ENCODE measurements around the gene DAB1. TPM values are rescaled to one million over a fixed set of nuclear protein-coding genes. Genes with fewer than 3 reads are reported as not detected.

Gene DAB1
- total RNA-seq, 3 donors from 2014 or later, result 0.61 to 2.0 (median 0.92) TPM

GRCh38 chr1:57321776-57322175, 102.1 kb downstream of the DAB1 start:
- H3K4me3 ChIP-seq, result no peak overlapping the region
- no peak for TF ChIP-seq CTCF (IDR thresholded peaks at IDR 0.05)
- no peaks in the 10 kb centered on the region for H3K36me3 ChIP-seq (ENCODE audit: low read depth)
- intact Hi-C loops (cut with DNase I, micrococcal nuclease), result no loop called here
- H3K4me1 ChIP-seq (ENCODE audit: low read depth), result no peaks in the 10 kb centered on the region
- DNase-seq, result no peak
- H3K9me3 ChIP-seq, result no peaks in the 10 kb centered on the region
- ATAC-seq, result no peak

GRCh38 chr1:57319791-57320190, 104.1 kb downstream of the DAB1 start:
- DNase-seq, result no peak
- no peak for TF ChIP-seq CTCF (IDR thresholded peaks at IDR 0.05)
- Histone ChIP-seq H3K4me1 (ENCODE audit: low read depth) (no peaks in the 10 kb centered on the region), H3K36me3 (ENCODE audit: low read depth) (no peaks in the 10 kb centered on the region), H3K4me3 (no peak overlapping the region), H3K9me3 (no peaks in the 10 kb centered on the region)
- no peak for ATAC-seq
- intact Hi-C loops (cut with DNase I, micrococcal nuclease), result no loop called here

GRCh38 chr1:57319165-57319564, 104.7 kb downstream of the DAB1 start:
- TF ChIP-seq CTCF (IDR thresholded peaks at IDR 0.05), result no peak
- DNase-seq (no peak), ATAC-seq (no peak)
- intact Hi-C loops (cut with DNase I, micrococcal nuclease), result no loop called here
- no peak overlapping the region for H3K4me3 ChIP-seq
- H3K4me1 ChIP-seq (ENCODE audit: low read depth), result no peaks in the 10 kb centered on the region
- H3K9me3 ChIP-seq, result no peaks in the 10 kb centered on the region
- no peaks in the 10 kb centered on the region for H3K36me3 ChIP-seq (ENCODE audit: low read depth)

GRCh38 chr1:57316861-57317260, 107.0 kb downstream of the DAB1 start:
- Histone ChIP-seq H3K9me3 (no peaks in the 10 kb centered on the region), H3K36me3 (ENCODE audit: low read depth) (no peaks in the 10 kb centered on the region), H3K4me1 (ENCODE audit: low read depth) (no peaks in the 10 kb centered on the region), H3K4me3 (no peak overlapping the region)
- ATAC-seq (no peak), DNase-seq (no peak)
- TF ChIP-seq CTCF (IDR thresholded peaks at IDR 0.05), result no peak
- intact Hi-C loops (cut with DNase I, micrococcal nuclease), result no loop called here

- Histone ChIP-seq H3K9me3 (no peaks in the 10 kb centered on the region), H3K36me3 (ENCODE audit: low read depth) (no peaks in the 10 kb centered on the region), H3K4me3 (no peak overlapping the region), H3K4me1 (ENCODE audit: low read depth) (no peaks in the 10 kb centered on the region)
- ATAC-seq, result no peak
- intact Hi-C loops (cut with DNase I, micrococcal nuclease), result no loop called here
- DNase-seq, result no peak
- TF ChIP-seq CTCF (IDR thresholded peaks at IDR 0.05), result no peak
These were observed 107.6 kb downstream of the DAB1 start for GRCh38 chr1:57316291-57316690.

GRCh38 chr1:57312869-57313268, 111.0 kb downstream of the DAB1 start:
- H3K9me3 ChIP-seq, result no peaks in the 10 kb centered on the region
- intact Hi-C loops (cut with DNase I, micrococcal nuclease), result no loop called here
- no peak for ATAC-seq
- H3K4me3 ChIP-seq, result no peak overlapping the region
- no peak for TF ChIP-seq CTCF (IDR thresholded peaks at IDR 0.05)
- H3K4me1 ChIP-seq (ENCODE audit: low read depth), result no peaks in the 10 kb centered on the region
- H3K36me3 ChIP-seq (ENCODE audit: low read depth), result no peaks in the 10 kb centered on the region
- no peak for DNase-seq
